GM12878 (cell line): ENCODE data around the gene FGF19. TPM values are rescaled to one million over a fixed set of nuclear protein-coding genes. Genes with fewer than 3 reads are reported as not detected.

Source experiments
- ATAC-seq: fragments of 200-7000 bp; cut with Tn5 transposase; 3 replicates; pipeline ENCODE4 v1.9.1; 2020; ENCODE audit warnings: mild to moderate bottlenecking, moderate library complexity
- Bru-seq: library from RNA; stranded (reverse); fragments of 400-500 nt; gene quantifications from one replicate; lab custom pipeline; 2021; lab: Mats Ljungman, UMichigan
- BruChase-seq, 2 experiments: library from RNA; stranded (reverse); fragments of 400-500 nt; gene quantifications; one replicate each; lab custom pipeline; 2021; lab: Mats Ljungman, UMichigan
- BruUV-seq: library from RNA; stranded (reverse); fragments of 400-500 nt; replicated peaks from 2 replicates; lab custom pipeline; 2021; lab: Mats Ljungman, UMichigan
- CTCF ChIA-PET: fragments of 300-600 bp; sonication (Branson Sonifier 250); formaldehyde crosslinking; extraction: SDS; loops from one replicate; lab custom pipeline; 2021; ENCODE audit warnings: inconsistent platforms; lab: Yijun Ruan, JAX
- POLR2A ChIA-PET: fragments of 350-600 bp; formaldehyde crosslinking; extraction: SDS; loops from one replicate; lab custom pipeline; 2021; ENCODE audit warnings: inconsistent platforms; lab: Charles Lee
- RAD21 ChIA-PET: fragments of 300-600 bp; sonication (Branson Sonifier 250); formaldehyde crosslinking; loops from one replicate; lab custom pipeline; 2023; ENCODE audit warnings: antibody characterized with exemption; ENCODE audit not compliant: unreplicated experiment; lab: Charles Lee
- SMC1A ChIA-PET: fragments of 300-600 bp; sonication (Branson Sonifier 250); formaldehyde crosslinking; loops from one replicate; lab custom pipeline; 2023; ENCODE audit not compliant: unreplicated experiment, uncharacterized antibody; lab: Charles Lee
- DNase-seq: peaks from one replicate; pipeline ENCODE4 v3.0.0-alpha.2; 2011; ENCODE audit warnings: low read depth, low spot score
- FAIRE-seq: peaks from 3 replicates; lab custom pipeline; 2011; peaks lifted over from hg19 to GRCh38; lab: Jason Lieb, UNC
- H2AFZ ChIP-seq: 2 replicates; pipeline ENCODE4 v1.6.0; 2011; ENCODE audit warnings: low read depth, low read length, control low read depth; ENCODE audit not compliant: control insufficient read depth
- H3K27ac ChIP-seq: 2 replicates; pipeline ENCODE4 v1.5.1; 2011; ENCODE audit warnings: control low read depth; ENCODE audit not compliant: control insufficient read depth, insufficient read depth
- H3K27me3 ChIP-seq, 2 experiments: replicated peaks in 1 of 2; 2 replicates each; pipeline versions ENCODE4 v1.6.0 to v1.6.1; 2011; ENCODE audit warnings: low read length in 1 of 2; ENCODE audit not compliant: control insufficient read depth in 2 of 2, insufficient read depth in 2 of 2
- H3K36me3 ChIP-seq, 2 experiments: 2 replicates each; pipeline ENCODE4 v1.5.1; 2011; ENCODE audit warnings: low read length in 1 of 2; ENCODE audit not compliant: control insufficient read depth in 2 of 2, insufficient read depth in 2 of 2
- H3K4me1 ChIP-seq: 2 replicates; pipeline ENCODE4 v1.6.1; 2011; ENCODE audit warnings: mild to moderate bottlenecking, low read length, moderate library complexity, mixed read lengths; ENCODE audit not compliant: control insufficient read depth, insufficient read depth
- H3K4me2 ChIP-seq: 2 replicates; pipeline ENCODE4 v1.6.0; 2011; ENCODE audit warnings: control low read depth; ENCODE audit not compliant: control insufficient read depth, insufficient read depth
- H3K4me3 ChIP-seq: fragments of 200-600 bp; sonication (generic); 2 replicates; pipeline ENCODE4 v1.5.1; 2016
- H3K79me2 ChIP-seq: 2 replicates; pipeline ENCODE4 v1.6.0; 2011; ENCODE audit warnings: low read length; ENCODE audit not compliant: control insufficient read depth, insufficient read depth
- H3K9ac ChIP-seq: 2 replicates; pipeline ENCODE4 v1.8.0; 2011; ENCODE audit warnings: low read length, control low read depth, mixed read lengths; ENCODE audit not compliant: control insufficient read depth, insufficient read depth
- H3K9me3 ChIP-seq: replicated peaks from 3 replicates; pipeline ENCODE4 v1.5.1; 2011; ENCODE audit warnings: mild to moderate bottlenecking, low read length; ENCODE audit not compliant: control insufficient read depth, insufficient read depth
- H4K20me1 ChIP-seq: 2 replicates; pipeline ENCODE4 v1.6.0; 2011; ENCODE audit not compliant: control insufficient read depth, insufficient read depth
- IRF4 ChIP-seq: IDR thresholded peaks from 2 replicates; pipeline ENCODE4 v1.6.1; 2011; ENCODE audit warnings: low read depth, low read length
- KLF5 ChIP-seq: fragments of 450-650 bp; IDR thresholded peaks from 2 replicates; pipeline ENCODE4 v1.6.1; 2014; ENCODE audit warnings: mild to moderate bottlenecking; ENCODE audit not compliant: partially characterized antibody
- TBL1XR1 ChIP-seq: IDR thresholded peaks from 2 replicates; pipeline ENCODE4 v1.6.1; 2012; ENCODE audit warnings: low read depth, low read length, improper control_type of control experiment
- WGBS: methylation state at CpG from one replicate; pipeline ENCODE4 v1.1.6; 2016; ENCODE audit warnings: low lambda C conversion rate; ENCODE audit not compliant: insufficient replicate concordance, insufficient coverage; ENCODE audit errors: missing lambda C conversion rate; 5-methylcytosine and 5-hydroxymethylcytosine counted together
- in situ Hi-C: fragments of 300-500 bp; cut with MboI; formaldehyde crosslinking; loops from 9 replicates; pipeline ENCODE4 v1.14.3; 2018; ENCODE audit warnings: mixed read lengths
- intact Hi-C: fragments of 100-400 bp; cut with micrococcal nuclease; formaldehyde crosslinking; loops from one replicate; pipeline ENCODE4 v1.14.2; 2022; ENCODE audit not compliant: unreplicated experiment
- long read RNA-seq, 2 experiments: library from polyadenylated mRNA; unstranded; transcript quantifications; one replicate each; pipeline ENCODE4 v2.0.0, GENCODE V29; 2019 to 2020
- polyA minus RNA-seq, 3 experiments: library from RNA; depleted of rRNA, polyadenylated mRNA; stranded (reverse); fragments of >200 nt; gene quantifications; 2 replicates each; pipeline ENCODE4 v1.2.3, GENCODE V29; 2011
- polyA plus RNA-seq, 11 experiments: library from polyadenylated mRNA; depleted of rRNA in 4 of 11; unstranded in 6 of 11; stranded (reverse) in 5 of 11; fragments of >200 nt; fragmentation: Nextera tagmentation in 4 of 11; fragmentation: Illumina TruSeq in 1 of 11; extraction: Ambion mirVana in 4 of 11; extraction: Trizol in 1 of 11; gene quantifications; 1 replicate in 1 of 11; 2 replicates in 10 of 11; pipeline versions ENCODE4 v1.2.1 to v1.2.3, GENCODE V29; 2011 to 2016; ENCODE audit warnings: inconsistent platforms in 2 of 11, missing spikeins in 2 of 11, low read depth in 1 of 11
- total RNA-seq, 4 experiments: library from RNA; depleted of rRNA in 3 of 4; stranded (reverse); fragments of >200 nt in 3 of 4; fragmentation: Illumina TruSeq in 1 of 4; extraction: Trizol in 1 of 4; gene quantifications; 2 replicates each; pipeline versions ENCODE4 v1.2.1 to v1.2.3, GENCODE V29; 2013 to 2021

The FGF19 gene
- total RNA-seq (2013; cell fraction: nucleolus; rRNA removed) = not detected in 2 replicates
- total RNA-seq (2014; rRNA removed) (not detected in 2 replicates), total RNA-seq (2014; rRNA removed; fragmentation: Illumina TruSeq; extraction: Trizol) (not detected in 2 replicates), total RNA-seq (2021) (0.08 TPM in 1 of 2 replicates, not detected in the other), polyA plus RNA-seq (2011; rRNA removed) (not detected in 2 replicates), polyA plus RNA-seq (2014; fragmentation: Illumina TruSeq; extraction: Trizol) (not detected in 2 replicates), polyA plus RNA-seq (2014; fragmentation: Nextera tagmentation; extraction: Ambion mirVana) (not detected), polyA plus RNA-seq (2014; rRNA removed) (not detected in 2 replicates), polyA plus RNA-seq (2016; fragmentation: Nextera tagmentation; extraction: Ambion mirVana) (not detected), polyA minus RNA-seq (2011; rRNA and poly(A)+ RNA removed) (not detected in 2 replicates), Bru-seq, nascent RNA (not detected), BruChase-seq, experiment 1, labeled RNA remaining after a 6-hour chase (not detected), BruChase-seq, experiment 2, labeled RNA remaining after a 2-hour chase (not detected)
- not detected for polyA plus RNA-seq (2011; ENCODE audit: low read depth)
- not detected in 2 replicates for polyA plus RNA-seq (2011; cell fraction: cytosol; rRNA removed)
- polyA plus RNA-seq (2011; cell fraction: nucleus; rRNA removed) = not detected in 2 replicates
- polyA plus RNA-seq (2012) = not detected in 2 replicates
- not detected in 2 replicates for polyA minus RNA-seq (2011; cell fraction: cytosol; rRNA and poly(A)+ RNA removed)
- not detected in 2 replicates for polyA minus RNA-seq (2011; cell fraction: nucleus; rRNA and poly(A)+ RNA removed)
- long read RNA-seq, experiment 1 = 0 reads
- long read RNA-seq, experiment 2 = 0 reads

GRCh38 chr11:69703768-69704507 is at the start of gene FGF19:
Gene FGF19, minus strand, starts transcription at chr11:69704022. Its CDS starts 146 bp downstream, at chr11:69703876.
- Histone ChIP-seq H3K4me3 (no peak within 1 kb of the TSS), H3K27me3 (peaks cover 11 to 16% of the 10 kb centered on the region in 2 experiments), H3K79me2 (no peaks in the 10 kb centered on the region), H3K4me2 (no peak within 1 kb of the TSS), H2AFZ (no peak within 1 kb of the TSS), H3K36me3 (no peaks in the 10 kb centered on the region), H3K9ac (no peak within 1 kb of the TSS), H4K20me1 (no peaks in the 10 kb centered on the region), H3K27ac (no peak within 1 kb of the TSS), H3K9me3 (no peaks in the 10 kb centered on the region), H3K4me1 (no peaks in the 10 kb centered on the region; the same call in 1 of the 2 replicates)
- 9% methylated on average over 30 of the region's 67 CpGs for WGBS
- RAD21 ChIA-PET = no interaction called here
- FAIRE-seq (no peak), ATAC-seq (no peak), DNase-seq (no peak)
- intact Hi-C loops (no loop called here), in situ Hi-C loops (no loop called here)
- no peak for TF ChIP-seq IRF4
- POLR2A ChIA-PET = no interaction called here
- BruUV-seq = no TSS peak
- SMC1A ChIA-PET = no interaction called here
- CTCF ChIA-PET = no interaction called here

GRCh38 chr11:69752890-69753289 is 49.1 kb upstream of the FGF19 start:
- H3K27me3 ChIP-seq = no peaks in the 10 kb centered on the region
- no peak for FAIRE-seq
- SMC1A ChIA-PET = no interaction called here
- POLR2A ChIA-PET = no interaction called here
- no peak overlapping the region for H3K4me3 ChIP-seq
- no peak overlapping the region for H3K9ac ChIP-seq
- CTCF ChIA-PET = no interaction called here
- intact Hi-C loops (no loop called here), in situ Hi-C loops (no loop called here)
- H3K36me3 ChIP-seq = no peaks in the 10 kb centered on the region
- H3K4me2 ChIP-seq = no peak overlapping the region
- no peak for ATAC-seq
- no peak overlapping the region for H3K27ac ChIP-seq
- H3K79me2 ChIP-seq = no peaks in the 10 kb centered on the region
- no peak overlapping the region for H2AFZ ChIP-seq
- no peaks in the 10 kb centered on the region for H4K20me1 ChIP-seq
- BruUV-seq = no TSS peak
- no peaks in the 10 kb centered on the region for H3K9me3 ChIP-seq
- no peaks in the 10 kb centered on the region for H3K4me1 ChIP-seq
- WGBS = 13% methylated on average over 4 of the region's 4 CpGs
- DNase-seq = no peak
- TF ChIP-seq KLF5 = no peak
- TF ChIP-seq TBL1XR1 = no peak
- RAD21 ChIA-PET = no interaction called here
